ENCODE data around the gene GPR183. TPM values are rescaled to one million over a fixed set of nuclear protein-coding genes. Genes with fewer than 3 reads are reported as not detected.

Gene GPR183
- total and polyA plus RNA-seq, 10 of the 15 experiments (the other 5 are each of a cell fraction or from before 2014, with no cell fraction given): 134 to 669 (median 225) TPM

DNA sequence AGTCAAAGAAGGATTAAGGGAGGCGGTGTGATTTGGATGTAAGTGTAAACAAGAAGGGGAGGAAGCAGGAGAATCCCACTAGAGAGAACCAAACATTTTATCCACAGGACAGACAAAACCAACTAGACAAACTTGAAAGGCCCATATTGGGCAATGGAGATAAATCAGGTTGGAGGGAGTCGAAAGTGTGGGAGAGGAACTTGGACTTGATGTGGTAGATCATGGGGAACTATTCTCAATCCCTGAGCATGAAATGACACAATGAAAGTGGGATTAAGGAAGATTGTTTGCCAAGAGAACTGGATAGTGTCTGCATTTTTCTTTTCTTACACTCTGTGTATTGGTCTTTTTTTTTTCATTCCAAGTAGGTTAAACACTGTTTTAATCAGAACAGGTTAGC lies 17.9 kb downstream of the GPR183 start:
- RAD21 ChIA-PET (ENCODE audit: unreplicated experiment): interaction anchor here (1.1 to 2.4 kb wide), 11 partner anchors 9 to 145 kb away, joined by 3 to 24 read pairs (median 5); partner anchors contain the start of gene GPR18
- H3K4me1 ChIP-seq (ENCODE audit: control insufficient read depth, insufficient read depth, low read length): peaks cover 36% of the 10 kb centered on the region
- CTCF ChIA-PET: interaction anchor here (0.6 to 1.8 kb wide), 10 partner anchors 11 to 148 kb away, joined by 3 to 13 read pairs (median 4); partner anchors contain the start of gene GPR18
- SMC1A ChIA-PET (ENCODE audit: uncharacterized antibody, unreplicated experiment): interaction anchor here (1.2 to 8.2 kb wide), 14 partner anchors 9 to 147 kb away, joined by 3 to 101 read pairs (median 8); partner anchors contain the start of gene GPR183
- peak overlapping the region; percentile 67 for H3K27ac ChIP-seq (ENCODE audit: control insufficient read depth, insufficient read depth)
- intact Hi-C loops (cut with micrococcal nuclease; ENCODE audit: unreplicated experiment): loop anchor here (2.0 kb wide), 1 partner anchor 18 kb away; no protein-coding TSS in a partner anchor
- peak overlapping the region; percentile 72 for H3K4me2 ChIP-seq (ENCODE audit: control insufficient read depth, insufficient read depth)
- H3K36me3 ChIP-seq (ENCODE audit: control insufficient read depth in 2 of 2, insufficient read depth in 2 of 2, low read length in 1 of 2): peaks cover 1 to 2% of the 10 kb centered on the region in 2 experiments; a peak in 2 of 4 replicates
- no peak for TF ChIP-seq RB1 (IDR thresholded peaks at IDR 0.05; ENCODE audit: borderline replicate concordance)
- TF ChIP-seq POLR2AphosphoS5 (IDR thresholded peaks at IDR 0.05; ENCODE audit: low read length): no peak
- no peak for TF ChIP-seq YBX1 (IDR thresholded peaks at IDR 0.05)
- TF ChIP-seq STAT3 (IDR thresholded peaks at IDR 0.05; ENCODE audit: low read depth, low read length): no peak
- no peak for TF ChIP-seq SP1 (IDR thresholded peaks at IDR 0.05; ENCODE audit: low read depth, low read length)
- TF ChIP-seq FOXK2 (IDR thresholded peaks at IDR 0.05): no peak
- TF ChIP-seq FOS (IDR thresholded peaks at IDR 0.05; ENCODE audit: borderline replicate concordance, extremely low read depth, insufficient read length): no peak
- no peak for TF ChIP-seq RELB (IDR thresholded peaks at IDR 0.05; ENCODE audit: low read depth)
- no peak for TF ChIP-seq CHD1 (IDR thresholded peaks at IDR 0.05; ENCODE audit: low read depth, low read length)
- TF ChIP-seq SKIL (IDR thresholded peaks at IDR 0.05; ENCODE audit: low read depth, poor library complexity, severe bottlenecking): no peak
- TF ChIP-seq DPF2 (IDR thresholded peaks at IDR 0.05): no peak
- no peak for TF ChIP-seq NR2C2 (IDR thresholded peaks at IDR 0.05; ENCODE audit: borderline replicate concordance, control insufficient read depth, insufficient read length, low read depth)
- no peak for TF ChIP-seq BACH1 (IDR thresholded peaks at IDR 0.05; ENCODE audit: borderline replicate concordance)
- no peak for TF ChIP-seq TCF3 (IDR thresholded peaks at IDR 0.05; ENCODE audit: borderline replicate concordance, insufficient read depth, low read depth, low read length)
- TF ChIP-seq SMAD5 (IDR thresholded peaks at IDR 0.05; ENCODE audit: low read depth): no peak
- H3K4me3 ChIP-seq: peak overlapping the region; percentile 10; the same call in 1 of the 2 replicates
- no peaks in the 10 kb centered on the region for H3K27me3 ChIP-seq (replicated peaks in 1 of 2; ENCODE audit: control insufficient read depth in 2 of 2, insufficient read depth in 2 of 2, low read length in 1 of 2)
- no peak overlapping the region for H2AFZ ChIP-seq (ENCODE audit: control insufficient read depth, low read depth, low read length)
- DNase-seq (ENCODE audit: low read depth, low spot score): no peak
- in situ Hi-C loops (cut with MboI): no loop called here
- H4K20me1 ChIP-seq (ENCODE audit: control insufficient read depth, insufficient read depth): no peaks in the 10 kb centered on the region
- no peaks in the 10 kb centered on the region for H3K9me3 ChIP-seq (replicated peaks; ENCODE audit: control insufficient read depth, insufficient read depth, low read length)
- no peak for FAIRE-seq
- no peak for ATAC-seq
- H3K79me2 ChIP-seq (ENCODE audit: control insufficient read depth, insufficient read depth, low read length): peaks cover 36% of the 10 kb centered on the region
- no peak overlapping the region for H3K9ac ChIP-seq (ENCODE audit: control insufficient read depth, insufficient read depth, low read length)
- no TSS peak for BruUV-seq (replicated peaks)
- WGBS (ENCODE audit: insufficient coverage, insufficient replicate concordance, low lambda C conversion rate, missing lambda C conversion rate): 94% methylated on average over 2 of the region's 2 CpGs
- POLR2A ChIA-PET: interaction anchor here (0.8 to 1.6 kb wide), 3 partner anchors 8 to 87 kb away, joined by 7 to 11 read pairs (median 8); no protein-coding TSS in a partner anchor

All from GM12878 (cell line).